ENCODE data around the gene RPP38.

GRCh38 chr10:15084502-15084922, 12.6 kb upstream of the RPP38 start:
- TF ChIP-seq EZH2 (IDR thresholded peaks at IDR 0.05; ENCODE audit: insufficient read depth, poor library complexity, severe bottlenecking) (no peak), EZH2phosphoT487 (IDR thresholded peaks at IDR 0.05; ENCODE audit: insufficient read depth, low read depth) (no peak)
